Measurements from ENCODE around the gene RTP3. TPM values are rescaled to one million over a fixed set of nuclear protein-coding genes. Genes with fewer than 3 reads are reported as not detected.

Gene RTP3
- total and polyA plus RNA-seq, 4 donors, result 1.0 to 61.7 (median 26.6) TPM

- no peaks in the 10 kb centered on the region for H3K4me1 ChIP-seq (ENCODE audit: control insufficient read depth in 4 of 4, insufficient read depth in 4 of 4, low read length in 3 of 4)
- no peaks in the 10 kb centered on the region for H3K27me3 ChIP-seq (ENCODE audit: control insufficient read depth in 4 of 4, insufficient read depth in 4 of 4, low read length in 3 of 4)
- 85% methylated on average over 6 of the region's 6 CpGs for WGBS
- no peak overlapping the region for H3K9ac ChIP-seq (ENCODE audit: low read depth in 1 of 2, low read length in 2 of 2)
- peaks cover 0 to 2% (median 2%) of the 10 kb centered on the region in 4 donors for H3K36me3 ChIP-seq (ENCODE audit: control insufficient read depth in 4 of 4, insufficient read depth in 3 of 4, low read depth in 1 of 4, low read length in 3 of 4)
- DNase-seq (ENCODE audit: low spot score), result no peak
- H3K27ac ChIP-seq (ENCODE audit: low read depth in 1 of 2, low read length in 2 of 2), result no peak overlapping the region
- H3K4me3 ChIP-seq (ENCODE audit: low read depth in 1 of 3, low read length in 3 of 3), result no peak overlapping the region
- no peaks in the 10 kb centered on the region for H3K9me3 ChIP-seq (ENCODE audit: control insufficient read depth in 4 of 4, low read length in 3 of 4)
- TF ChIP-seq ATF3 (IDR thresholded peaks at IDR 0.05) (no peak), FOXA2 (IDR thresholded peaks at IDR 0.05) (no peak), HNF4A (conservative IDR thresholded peaks at IDR 0.05) (no peak), MAX (IDR thresholded peaks at IDR 0.05) (no peak), GABPA (IDR thresholded peaks at IDR 0.05 in 1 of 2, conservative IDR thresholded peaks at IDR 0.05 in 1 of 2) (no peak), RXRA (IDR thresholded peaks at IDR 0.05) (no peak), CTCF (IDR thresholded peaks at IDR 0.05; ENCODE audit: low read depth, low read length, missing input control) (no peak), EGR1 (IDR thresholded peaks at IDR 0.05; ENCODE audit: low read depth in 2 of 2) (no peak)
Measured at GRCh38 chr3:46545818-46546630, 48.2 kb downstream of the RTP3 start.

- Histone ChIP-seq H3K4me3 (ENCODE audit: low read depth in 1 of 3, low read length in 3 of 3) (no peak overlapping the region), H3K36me3 (ENCODE audit: control insufficient read depth in 4 of 4, insufficient read depth in 3 of 4, low read depth in 1 of 4, low read length in 3 of 4) (peaks cover 0 to 5% (median 1%) of the 10 kb centered on the region in 4 donors), H3K9ac (ENCODE audit: low read depth in 1 of 2, low read length in 2 of 2) (no peak overlapping the region), H3K9me3 (ENCODE audit: control insufficient read depth in 4 of 4, low read length in 3 of 4) (no peaks in the 10 kb centered on the region), H3K4me1 (ENCODE audit: control insufficient read depth in 4 of 4, insufficient read depth in 4 of 4, low read length in 3 of 4) (no peaks in the 10 kb centered on the region), H3K27ac (ENCODE audit: low read depth in 1 of 2, low read length in 2 of 2) (no peak overlapping the region), H3K27me3 (ENCODE audit: control insufficient read depth in 4 of 4, insufficient read depth in 4 of 4, low read length in 3 of 4) (no peaks in the 10 kb centered on the region)
- TF ChIP-seq GABPA (IDR thresholded peaks at IDR 0.05 in 1 of 2, conservative IDR thresholded peaks at IDR 0.05 in 1 of 2) (no peak), ATF3 (IDR thresholded peaks at IDR 0.05) (no peak), HNF4G (IDR thresholded peaks at IDR 0.05) (no peak), SP1 (IDR thresholded peaks at IDR 0.05) (no peak), RAD21 (IDR thresholded peaks at IDR 0.05) (no peak), ZBTB33 (IDR thresholded peaks at IDR 0.05) (no peak), HNF4A (conservative IDR thresholded peaks at IDR 0.05) (no peak), MAX (IDR thresholded peaks at IDR 0.05) (no peak), CTCF (IDR thresholded peaks at IDR 0.05; ENCODE audit: low read depth, low read length, missing input control) (no peak), FOXA2 (IDR thresholded peaks at IDR 0.05) (no peak), FOXA1 (IDR thresholded peaks at IDR 0.05) (no peak), JUND (IDR thresholded peaks at IDR 0.05) (no peak), NR2F2 (IDR thresholded peaks at IDR 0.05) (no peak), TAF1 (conservative IDR thresholded peaks at IDR 0.05) (no peak), REST (IDR thresholded peaks at IDR 0.05) (no peak)
- no peak for DNase-seq (ENCODE audit: low spot score)
- WGBS, result 88% methylated on average over 1 of the region's 1 CpG
Measured at GRCh38 chr3:46546896-46547440, 49.2 kb downstream of the RTP3 start.

All from liver (tissue), 9 donors.